ENCODE data around the gene PCDH1.
"Not testable (repeated sequence)": the region's sequence is repeated elsewhere in the genome, so short reads cannot be mapped to it uniquely, and the experiment has no call there.

PCDH1 gene

DNA sequence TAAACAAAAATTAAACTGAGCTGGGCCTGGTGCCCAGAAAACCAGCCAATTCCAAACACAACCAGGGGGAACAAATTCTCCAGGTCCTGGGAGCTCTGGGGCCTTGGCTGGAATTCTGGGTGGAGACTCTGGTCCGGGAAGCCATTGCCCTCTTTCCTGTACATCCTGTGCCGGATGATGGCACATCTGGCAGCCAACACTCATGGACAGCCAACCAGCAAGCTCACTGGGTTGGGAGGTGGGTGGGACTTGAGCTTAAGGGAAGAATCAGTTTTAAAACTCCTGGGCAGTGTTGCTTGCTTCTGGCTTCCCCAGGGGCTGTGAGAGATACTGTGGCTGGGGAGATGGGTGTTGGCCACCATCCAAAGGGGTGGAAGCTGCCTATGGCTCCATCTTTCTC, 56.1 kb downstream of the PCDH1 start:
- H3K4me3 ChIP-seq (ENCODE audit: low read depth, low read length): no peak overlapping the region
- DNase-seq (ENCODE audit: low read depth): no peak
- TF ChIP-seq CTCF (IDR thresholded peaks at IDR 0.05; ENCODE audit: low read depth, low read length, missing control alignments): no peak

- TF ChIP-seq CTCF (IDR thresholded peaks at IDR 0.05; ENCODE audit: low read depth, low read length, missing control alignments): no peak
- H3K4me3 ChIP-seq (ENCODE audit: low read depth, low read length): no peak overlapping the region
- DNase-seq (ENCODE audit: low read depth): no peak
These were observed 56.7 kb downstream of the PCDH1 start for GRCh38 chr5:141821430-141821925.

DNA sequence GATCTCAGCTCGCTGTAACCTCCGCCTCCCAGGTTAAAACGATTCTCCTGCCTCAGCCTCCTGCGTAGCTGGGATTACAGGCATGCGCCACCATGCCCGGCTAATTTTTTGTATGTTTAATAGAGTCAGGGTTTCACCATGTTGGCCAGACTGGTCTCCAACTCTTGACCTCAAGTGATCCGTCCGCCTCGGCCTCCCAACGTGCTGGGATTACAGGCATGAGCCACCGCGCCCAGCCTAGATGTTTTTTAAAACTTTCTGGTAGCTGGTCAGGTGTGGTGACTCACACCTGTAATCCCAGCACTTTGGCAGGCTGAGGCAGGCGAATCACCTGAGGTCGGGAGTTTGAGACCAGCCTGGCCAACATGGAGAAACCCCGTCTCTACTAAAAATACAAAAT, 57.5 kb downstream of the PCDH1 start:
- not testable (repeated sequence) for H3K4me3 ChIP-seq (ENCODE audit: low read depth, low read length); DNase-seq (ENCODE audit: low read depth)

DNA sequence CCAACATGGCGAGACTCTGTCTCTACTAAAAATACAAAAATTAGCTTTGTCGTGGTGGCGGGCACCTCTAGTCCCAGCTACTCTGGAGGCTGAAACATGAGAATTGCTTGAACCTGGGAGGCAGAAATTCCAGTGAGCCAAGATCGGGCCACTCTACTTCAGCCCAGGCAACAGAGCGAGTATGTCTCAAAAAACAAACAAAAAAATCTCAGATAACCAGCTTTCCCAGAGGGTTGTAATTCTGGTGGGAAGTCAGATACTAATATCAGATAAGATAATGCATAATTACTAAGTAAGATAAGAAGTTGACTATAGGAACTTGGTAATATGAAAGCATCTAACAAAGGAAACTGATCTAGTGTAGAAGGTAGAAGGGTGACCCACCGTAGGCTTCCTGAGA, 60.6 kb downstream of the PCDH1 start:
- no peak for DNase-seq (ENCODE audit: low read depth)
- H3K4me3 ChIP-seq (ENCODE audit: low read depth, low read length): no peak overlapping the region
- no peak for TF ChIP-seq CTCF (IDR thresholded peaks at IDR 0.05; ENCODE audit: low read depth, low read length, missing control alignments)

GRCh38 chr5:141816598-141817399, 61.4 kb downstream of the PCDH1 start:
- DNase-seq (ENCODE audit: low read depth): no peak
- H3K4me3 ChIP-seq (ENCODE audit: low read depth, low read length): no peak overlapping the region
- TF ChIP-seq CTCF (IDR thresholded peaks at IDR 0.05; ENCODE audit: low read depth, low read length, missing control alignments): no peak

DNA sequence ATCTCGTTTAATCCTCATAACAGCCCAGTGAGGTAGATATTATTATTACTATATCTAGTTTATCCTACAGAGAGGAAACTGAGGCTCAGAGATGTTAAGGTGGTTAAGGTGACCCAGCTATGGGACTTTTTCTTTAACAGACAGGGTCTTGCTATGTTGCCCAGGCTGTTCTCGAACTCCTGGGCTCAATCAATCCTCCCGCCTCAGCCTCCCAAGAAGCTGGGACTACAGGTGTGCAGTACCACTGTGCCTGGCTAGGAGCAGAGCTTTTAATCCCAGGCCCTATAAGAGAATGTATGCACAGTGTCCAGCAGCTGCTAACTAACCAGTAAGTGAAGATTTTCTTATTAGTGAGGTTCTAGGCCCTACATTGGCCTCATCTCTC, 62.4 kb downstream of the PCDH1 start:
- no peak overlapping the region for H3K4me3 ChIP-seq (ENCODE audit: low read depth, low read length)
- TF ChIP-seq CTCF (IDR thresholded peaks at IDR 0.05; ENCODE audit: low read depth, low read length, missing control alignments): no peak
- DNase-seq (ENCODE audit: low read depth): no peak

GRCh38 chr5:141815051-141815795, 63.0 kb downstream of the PCDH1 start:
- TF ChIP-seq CTCF (IDR thresholded peaks at IDR 0.05; ENCODE audit: low read depth, low read length, missing control alignments): no peak
- no peak for DNase-seq (ENCODE audit: low read depth)
- no peak overlapping the region for H3K4me3 ChIP-seq (ENCODE audit: low read depth, low read length)
